ENCODE data around the gene CTNND2. TPM values are rescaled to one million over a fixed set of nuclear protein-coding genes. Genes with fewer than 3 reads are reported as not detected.

CTNND2 gene
- total RNA-seq, 1 donor from 2014 or later: 0.29 TPM

GRCh38 chr5:11564706-11565105 lies 339.5 kb downstream of the CTNND2 start:
- TF ChIP-seq CTCF (IDR thresholded peaks at IDR 0.05; ENCODE audit: insufficient read depth, low read length, poor library complexity, severe bottlenecking): no peak
- H3K27me3 ChIP-seq (ENCODE audit: control insufficient read depth, insufficient read depth, low read length): no peaks in the 10 kb centered on the region
- no peaks in the 10 kb centered on the region for H3K36me3 ChIP-seq (ENCODE audit: control insufficient read depth, insufficient read depth, low read length)
- DNase-seq (ENCODE audit: low read depth): no peak
- H3K4me3 ChIP-seq (ENCODE audit: low read depth, low read length): no peak overlapping the region

- Histone ChIP-seq H3K36me3 (ENCODE audit: control insufficient read depth, insufficient read depth, low read length) (no peaks in the 10 kb centered on the region), H3K27me3 (ENCODE audit: control insufficient read depth, insufficient read depth, low read length) (no peaks in the 10 kb centered on the region), H3K4me3 (ENCODE audit: low read depth, low read length) (no peak overlapping the region)
- DNase-seq (ENCODE audit: low read depth): no peak
- no peak for TF ChIP-seq CTCF (IDR thresholded peaks at IDR 0.05; ENCODE audit: insufficient read depth, low read length, poor library complexity, severe bottlenecking)
These were observed 340.4 kb downstream of the CTNND2 start for GRCh38 chr5:11563822-11564221.

- no peak overlapping the region for H3K4me3 ChIP-seq (ENCODE audit: low read depth, low read length)
- no peak for DNase-seq (ENCODE audit: low read depth)
- no peaks in the 10 kb centered on the region for H3K27me3 ChIP-seq (ENCODE audit: control insufficient read depth, insufficient read depth, low read length)
- H3K36me3 ChIP-seq (ENCODE audit: control insufficient read depth, insufficient read depth, low read length): no peaks in the 10 kb centered on the region
- no peak for TF ChIP-seq CTCF (IDR thresholded peaks at IDR 0.05; ENCODE audit: insufficient read depth, low read length, poor library complexity, severe bottlenecking)
These were observed 343.1 kb downstream of the CTNND2 start for GRCh38 chr5:11560915-11561697.

GRCh38 chr5:11557063-11557462 lies 347.2 kb downstream of the CTNND2 start:
- no peak for TF ChIP-seq CTCF (IDR thresholded peaks at IDR 0.05; ENCODE audit: insufficient read depth, low read length, poor library complexity, severe bottlenecking)

GRCh38 chr5:11555171-11555570 lies 349.1 kb downstream of the CTNND2 start:
- Histone ChIP-seq H3K27me3 (ENCODE audit: control insufficient read depth, insufficient read depth, low read length) (no peaks in the 10 kb centered on the region), H3K4me3 (ENCODE audit: low read depth, low read length) (no peak overlapping the region), H3K36me3 (ENCODE audit: control insufficient read depth, insufficient read depth, low read length) (no peaks in the 10 kb centered on the region)
- DNase-seq (ENCODE audit: low read depth): no peak
- TF ChIP-seq CTCF (IDR thresholded peaks at IDR 0.05; ENCODE audit: insufficient read depth, low read length, poor library complexity, severe bottlenecking): no peak

More at GRCh38 chr5:11557063-11557462, 347.2 kb downstream of the CTNND2 start:
- no peaks in the 10 kb centered on the region for H3K36me3 ChIP-seq (ENCODE audit: control insufficient read depth, insufficient read depth, low read length)
- no peak overlapping the region for H3K4me3 ChIP-seq (ENCODE audit: low read depth, low read length)
- no peak for DNase-seq (ENCODE audit: low read depth)
- no peaks in the 10 kb centered on the region for H3K27me3 ChIP-seq (ENCODE audit: control insufficient read depth, insufficient read depth, low read length)

- no peak for TF ChIP-seq CTCF (IDR thresholded peaks at IDR 0.05; ENCODE audit: insufficient read depth, low read length, poor library complexity, severe bottlenecking)
- Histone ChIP-seq H3K4me3 (ENCODE audit: low read depth, low read length) (no peak overlapping the region), H3K27me3 (ENCODE audit: control insufficient read depth, insufficient read depth, low read length) (no peaks in the 10 kb centered on the region), H3K36me3 (ENCODE audit: control insufficient read depth, insufficient read depth, low read length) (no peaks in the 10 kb centered on the region)
- no peak for DNase-seq (ENCODE audit: low read depth)
These were observed 356.5 kb downstream of the CTNND2 start for GRCh38 chr5:11547730-11548129.
